Endothelial cell of umbilical vein (primary cell): ENCODE measurements around the gene SRPK2. TPM values are rescaled to one million over a fixed set of nuclear protein-coding genes. Genes with fewer than 3 reads are reported as not detected.

Experiments
- BruUV-seq: library from RNA; stranded (reverse); fragments of 400-500 nt; replicated peaks from 2 replicates; lab custom pipeline; 2021; lab: Mats Ljungman, UMichigan
- CTCF ChIA-PET: fragments of 300-600, 350-600 bp; sonication (Branson Sonifier 250); formaldehyde crosslinking; loops from one replicate; lab custom pipeline; 2021; ENCODE audit warnings: antibody characterized with exemption, inconsistent platforms; lab: Charles Lee
- POLR2A ChIA-PET: fragments of 300-600, 350-600 bp; sonication (Branson Sonifier 250); formaldehyde crosslinking; loops from one replicate; lab custom pipeline; 2021; ENCODE audit warnings: antibody characterized with exemption, inconsistent platforms; lab: Charles Lee
- DNase-seq: peaks from one replicate; pipeline ENCODE4 v3.0.0-alpha.2; 2011; ENCODE audit warnings: low read depth, low spot score
- FAIRE-seq: peaks from 2 replicates; lab custom pipeline; 2011; peaks lifted over from hg19 to GRCh38; lab: Jason Lieb, UNC
- H2AFZ ChIP-seq: 2 replicates; pipeline ENCODE4 v1.6.0; 2012; ENCODE audit warnings: low read depth, low read length, control low read depth, inconsistent platforms
- H3K27ac ChIP-seq: 2 replicates; pipeline ENCODE4 v1.5.1; 2011; ENCODE audit warnings: low read depth, mild to moderate bottlenecking, control low read depth, low read length, moderate library complexity; ENCODE audit not compliant: insufficient read depth
- H3K27me3 ChIP-seq, 2 experiments: 2 replicates each; pipeline versions ENCODE4 v1.6.0 to v1.6.1; 2011; ENCODE audit warnings: low read length in 2 of 2, mixed read lengths in 1 of 2; ENCODE audit not compliant: control insufficient read depth in 2 of 2, insufficient read depth in 2 of 2
- H3K36me3 ChIP-seq, 2 experiments: 2 replicates in 1 of 2; 3 replicates in 1 of 2; pipeline ENCODE4 v1.5.1; 2011; ENCODE audit warnings: low read length in 2 of 2, mild to moderate bottlenecking in 1 of 2, moderate library complexity in 1 of 2; ENCODE audit not compliant: control insufficient read depth in 2 of 2, insufficient read depth in 2 of 2; ENCODE audit errors: extremely low read depth in 1 of 2
- H3K4me1 ChIP-seq: 3 replicates; pipeline ENCODE4 v1.5.1; 2011; ENCODE audit warnings: mild to moderate bottlenecking, low read length; ENCODE audit not compliant: control insufficient read depth, insufficient read depth; ENCODE audit errors: extremely low read depth
- H3K4me2 ChIP-seq: 2 replicates; pipeline ENCODE4 v1.6.1; 2011; ENCODE audit warnings: low read length, control low read depth, mixed read lengths; ENCODE audit not compliant: insufficient read depth
- H3K4me3 ChIP-seq, 3 experiments: fragments of 200-600 bp in 1 of 3; sonication (generic), shearing (Covaris generic) in 1 of 3; replicated peaks in 1 of 3; 2 replicates each; pipeline ENCODE4 v1.5.1; 2011 to 2016; ENCODE audit warnings: control low read depth in 3 of 3, low read length in 3 of 3, mild to moderate bottlenecking in 2 of 3, inconsistent platforms in 1 of 3, low read depth in 1 of 3, moderate library complexity in 1 of 3; ENCODE audit not compliant: insufficient read depth in 1 of 3
- H3K79me2 ChIP-seq: 2 replicates; pipeline ENCODE4 v1.6.0; 2012; ENCODE audit warnings: low read length, inconsistent platforms; ENCODE audit not compliant: control insufficient read depth, insufficient read depth
- H3K9ac ChIP-seq: replicated peaks from 2 replicates; pipeline ENCODE3; 2011; ENCODE audit warnings: low read length, control low read depth; ENCODE audit not compliant: insufficient read depth; ENCODE audit errors: extremely low read depth
- H3K9me1 ChIP-seq: replicated peaks from 3 replicates; pipeline ENCODE4 v1.6.0; 2011; ENCODE audit warnings: mild to moderate bottlenecking, low read length; ENCODE audit not compliant: control insufficient read depth, insufficient read depth; ENCODE audit errors: extremely low read depth
- H3K9me3 ChIP-seq: replicated peaks from 2 replicates; pipeline ENCODE4 v1.5.1; 2012; ENCODE audit warnings: low read length, inconsistent platforms; ENCODE audit not compliant: control insufficient read depth, insufficient read depth
- H4K20me1 ChIP-seq: replicated peaks from 2 replicates; pipeline ENCODE3; 2011; ENCODE audit warnings: mild to moderate bottlenecking, low read length; ENCODE audit not compliant: control insufficient read depth, insufficient read depth; ENCODE audit errors: extremely low read depth
- CTCF ChIP-seq, 2 donors: IDR thresholded peaks; 1 replicate in 1 of 2; 2 replicates in 1 of 2; pipeline ENCODE4 v1.5.1; 2011; ENCODE audit warnings: low read length in 2 of 2, mild to moderate bottlenecking in 2 of 2, moderate library complexity in 2 of 2, control low read depth in 1 of 2, inconsistent platforms in 1 of 2, low read depth in 1 of 2; ENCODE audit not compliant: insufficient read depth in 1 of 2; ENCODE audit errors: extremely low read depth in 1 of 2
- EZH2 ChIP-seq: IDR thresholded peaks from 2 replicates; pipeline ENCODE4 v1.6.1; 2012; ENCODE audit warnings: borderline replicate concordance, low read depth, mild to moderate bottlenecking, moderate library complexity, low read length, inconsistent platforms; ENCODE audit not compliant: severe bottlenecking
- GATA2 ChIP-seq: IDR thresholded peaks from 2 replicates; pipeline ENCODE4 v1.7.0; 2011; ENCODE audit warnings: low read depth, mild to moderate bottlenecking, moderate library complexity, mixed read lengths, low read length; ENCODE audit not compliant: insufficient read length, insufficient read depth
- POLR2A ChIP-seq: IDR thresholded peaks from 2 replicates; pipeline ENCODE4 v1.6.1; 2012; ENCODE audit warnings: low read depth, mild to moderate bottlenecking, control low read depth, low read length
- POLR2AphosphoS5 ChIP-seq: IDR thresholded peaks from 2 replicates; pipeline ENCODE4 v1.6.1; 2012; ENCODE audit warnings: low read depth, mild to moderate bottlenecking, control low read depth, low read length, moderate library complexity; ENCODE audit not compliant: insufficient read depth
- dilution Hi-C: fragments of 300-500 bp; cut with MboI; formaldehyde crosslinking; loops from one replicate; pipeline ENCODE4 v1.15.0; 2019; ENCODE audit warnings: low sequenced_read_pairs; ENCODE audit not compliant: extremely low pct_ligation_motif_present
- intact Hi-C: fragments of 100-400 bp; cut with micrococcal nuclease; formaldehyde crosslinking; loops from one replicate; pipeline ENCODE4 v1.10.0; 2022
- polyA plus RNA-seq, 4 experiments: library from polyadenylated mRNA; depleted of rRNA in 3 of 4; stranded (reverse) in 3 of 4; unstranded in 1 of 4; fragments of >200 nt; gene quantifications; 2 replicates each; pipeline versions ENCODE4 v1.2.1 to v1.2.3, GENCODE V29; 2011 to 2012; ENCODE audit warnings: missing spikeins in 1 of 4
- total RNA-seq: library from RNA; stranded (reverse); gene quantifications from 2 replicates; pipeline ENCODE4 v1.2.3, GENCODE V29; 2021

The SRPK2 gene
- total and polyA plus RNA-seq, 2 donors (not counting 3 experiments of a cell fraction or from before 2014, with no cell fraction given) = 13.4 to 55.2 TPM

DNA sequence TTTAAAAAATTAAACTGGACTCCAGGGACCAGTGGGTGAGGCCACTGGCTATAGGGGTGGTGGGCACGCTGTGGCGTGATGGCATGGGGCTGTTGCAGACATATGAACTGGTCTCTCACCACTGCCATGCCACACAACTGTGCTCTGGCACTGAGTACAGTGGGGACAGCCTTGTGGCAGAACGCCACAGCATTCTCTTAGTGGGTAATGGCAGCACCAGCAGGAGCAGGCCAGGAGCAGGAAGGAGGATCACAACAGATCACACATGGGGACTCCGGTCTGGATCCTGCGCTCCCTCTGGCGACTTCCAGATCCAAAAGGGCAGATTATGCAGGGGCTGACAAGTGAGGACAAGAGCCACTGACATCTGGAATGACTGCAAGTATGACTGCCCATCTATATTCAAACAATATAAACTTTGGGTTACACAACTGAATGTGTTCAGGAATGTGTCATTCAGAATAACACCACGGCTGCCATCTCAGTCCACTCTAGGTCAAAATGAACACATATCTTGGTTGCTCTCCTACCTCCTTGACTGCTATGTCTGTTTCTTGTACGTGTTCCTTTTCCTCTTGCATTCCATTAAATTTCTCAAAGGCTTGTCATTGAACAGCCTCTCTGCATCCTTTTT, 198.7 kb downstream of the SRPK2 start:
- intact Hi-C loops (no loop called here), dilution Hi-C loops (no loop called here)
- H3K27me3 ChIP-seq = no peaks in the 10 kb centered on the region
- H3K4me2 ChIP-seq = no peak overlapping the region
- no TSS peak for BruUV-seq
- H3K4me1 ChIP-seq = no peaks in the 10 kb centered on the region
- H3K79me2 ChIP-seq = peaks cover 2% of the 10 kb centered on the region
- no peak overlapping the region for H3K9ac ChIP-seq
- no peak overlapping the region for H2AFZ ChIP-seq
- no peak for DNase-seq
- no peaks in the 10 kb centered on the region for H3K9me3 ChIP-seq
- H3K9me1 ChIP-seq = no peaks in the 10 kb centered on the region
- no peak overlapping the region for H3K4me3 ChIP-seq
- TF ChIP-seq CTCF (IDR thresholded peaks at IDR 0.05; ENCODE audit: extremely low read depth in 1 of 2, insufficient read depth in 1 of 2, low read depth in 1 of 2, low read length in 2 of 2) = no peak
- no peaks in the 10 kb centered on the region for H3K36me3 ChIP-seq
- CTCF ChIA-PET = no interaction called here
- POLR2A ChIA-PET = no interaction called here
- H3K27ac ChIP-seq = no peak overlapping the region
- no peak for FAIRE-seq
- no peaks in the 10 kb centered on the region for H4K20me1 ChIP-seq

GRCh38 chr7:105188201-105188600, 200.5 kb downstream of the SRPK2 start:
- Histone ChIP-seq H3K27ac (no peak overlapping the region), H3K4me2 (no peak overlapping the region), H3K4me3 (no peak overlapping the region), H3K27me3 (no peaks in the 10 kb centered on the region), H3K9me1 (no peaks in the 10 kb centered on the region), H3K9me3 (no peaks in the 10 kb centered on the region), H2AFZ (no peak overlapping the region), H3K4me1 (no peaks in the 10 kb centered on the region), H3K36me3 (no peaks in the 10 kb centered on the region), H3K9ac (no peak overlapping the region), H3K79me2 (peaks cover 2% of the 10 kb centered on the region), H4K20me1 (no peaks in the 10 kb centered on the region)
- FAIRE-seq (no peak), DNase-seq (no peak)
- intact Hi-C loops (no loop called here), dilution Hi-C loops (no loop called here)
- TF ChIP-seq EZH2 = no peak
- TF ChIP-seq POLR2A = no peak
- TF ChIP-seq POLR2AphosphoS5 = no peak
- TF ChIP-seq GATA2 = no peak
- POLR2A ChIA-PET = no interaction called here
- no TSS peak for BruUV-seq
- CTCF ChIA-PET = interaction anchor here (0.9 kb wide), 1 partner anchor 38 kb away, joined by 3 read pairs; no protein-coding TSS in a partner anchor
